GM12878 (cell line): Measurements from ENCODE around the gene RNLS.

Source experiments
- SMC3 ChIP-seq: IDR thresholded peaks from 2 replicates; pipeline ENCODE4 v1.6.1; 2011; ENCODE audit warnings: low read length, improper control_type of control experiment, borderline replicate concordance
- STAT3 ChIP-seq: IDR thresholded peaks from 2 replicates; pipeline ENCODE4 v1.6.1; 2011; ENCODE audit warnings: low read depth, low read length, improper control_type of control experiment
- TF ChIP-seq, protein P1 (sequence below): fragments of 450-650 bp; IDR thresholded peaks from 2 replicates; pipeline ENCODE4 v1.6.1; 2017; ENCODE audit warnings: mild to moderate bottlenecking

DNA sequence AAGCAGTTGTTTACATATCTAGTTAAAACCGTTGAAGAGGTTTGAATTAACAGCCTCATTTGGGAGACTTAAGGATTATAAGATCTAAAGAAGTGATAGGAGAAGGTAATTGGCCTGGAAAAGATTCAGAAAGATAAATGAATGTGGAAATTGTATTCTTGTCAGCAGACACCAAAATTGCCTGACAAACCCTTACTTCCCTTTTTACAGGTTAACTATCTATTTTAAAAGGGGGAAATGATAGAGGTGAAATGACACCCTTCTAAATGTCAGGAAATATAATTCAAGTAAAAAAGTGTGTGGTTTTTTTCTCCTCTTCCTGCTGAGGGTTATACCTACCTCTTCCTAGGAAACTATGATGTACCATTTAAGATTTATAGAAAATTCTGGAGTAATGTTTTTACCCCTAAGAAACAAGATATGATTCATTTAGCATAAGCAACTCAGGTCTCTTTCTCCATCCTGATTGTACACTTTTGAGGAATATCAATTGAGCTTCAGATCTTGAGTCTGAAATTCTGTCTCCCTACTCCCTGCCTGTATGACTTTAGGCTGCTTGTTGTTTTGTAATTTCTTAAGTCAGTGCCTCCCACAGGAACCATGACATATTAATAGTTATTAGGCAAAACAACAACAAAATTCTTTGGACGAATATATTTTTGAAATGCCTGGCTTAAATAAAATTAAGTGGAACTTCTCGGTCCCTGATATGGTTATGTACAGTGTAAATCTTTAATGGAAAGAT, 250.4 kb downstream of the RNLS start:
- TF ChIP-seq SMC3: no peak
- TF ChIP-seq STAT3: no peak
- TF ChIP-seq, protein P1, sequence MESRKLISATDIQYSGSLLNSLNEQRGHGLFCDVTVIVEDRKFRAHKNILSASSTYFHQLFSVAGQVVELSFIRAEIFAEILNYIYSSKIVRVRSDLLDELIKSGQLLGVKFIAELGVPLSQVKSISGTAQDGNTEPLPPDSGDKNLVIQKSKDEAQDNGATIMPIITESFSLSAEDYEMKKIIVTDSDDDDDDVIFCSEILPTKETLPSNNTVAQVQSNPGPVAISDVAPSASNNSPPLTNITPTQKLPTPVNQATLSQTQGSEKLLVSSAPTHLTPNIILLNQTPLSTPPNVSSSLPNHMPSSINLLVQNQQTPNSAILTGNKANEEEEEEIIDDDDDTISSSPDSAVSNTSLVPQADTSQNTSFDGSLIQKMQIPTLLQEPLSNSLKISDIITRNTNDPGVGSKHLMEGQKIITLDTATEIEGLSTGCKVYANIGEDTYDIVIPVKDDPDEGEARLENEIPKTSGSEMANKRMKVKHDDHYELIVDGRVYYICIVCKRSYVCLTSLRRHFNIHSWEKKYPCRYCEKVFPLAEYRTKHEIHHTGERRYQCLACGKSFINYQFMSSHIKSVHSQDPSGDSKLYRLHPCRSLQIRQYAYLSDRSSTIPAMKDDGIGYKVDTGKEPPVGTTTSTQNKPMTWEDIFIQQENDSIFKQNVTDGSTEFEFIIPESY: no peak
